NOMO-1 treated with dmso at 0.1 percent for 144 hours (cell line): ENCODE measurements around the gene CFAP61.
A peak's percentile ranks its signal among the peaks of the same experiment; 100 is the strongest.

ENCODE experiments used
- DNase-seq: peaks from one replicate; lab custom pipeline; 2025; ENCODE audit not compliant: unreplicated experiment; lab: John Stamatoyannopoulos, UW

Gene CFAP61

GRCh38 chr20:20391766-20392165 is 339.4 kb downstream of the CFAP61 start:
- DNase-seq, result no peak

GRCh38 chr20:20393207-20394120 is 341.1 kb downstream of the CFAP61 start:
- DNase-seq, result peak; percentile 42

- no peak for DNase-seq
Observed at GRCh38 chr20:20395087-20395486, 342.8 kb downstream of the CFAP61 start.

GRCh38 chr20:20395903-20396568 is 343.7 kb downstream of the CFAP61 start:
- no peak for DNase-seq

- no peak for DNase-seq
Observed at GRCh38 chr20:20396794-20397193, 344.5 kb downstream of the CFAP61 start.

GRCh38 chr20:20398123-20398522 is 345.8 kb downstream of the CFAP61 start:
- no peak for DNase-seq

- no peak for DNase-seq
Observed at GRCh38 chr20:20399531-20400500, 347.5 kb downstream of the CFAP61 start.

GRCh38 chr20:20401991-20402390 is 349.7 kb downstream of the CFAP61 start:
- DNase-seq, result no peak

- no peak for DNase-seq
Observed at GRCh38 chr20:20404633-20405032, 352.3 kb downstream of the CFAP61 start.

- no peak for DNase-seq
Observed at GRCh38 chr20:20405623-20406022, 353.3 kb downstream of the CFAP61 start.

GRCh38 chr20:20406306-20406705 is 354.0 kb downstream of the CFAP61 start:
- no peak for DNase-seq

- no peak for DNase-seq
Observed at GRCh38 chr20:20407891-20408805, 355.8 kb downstream of the CFAP61 start.

GRCh38 chr20:20409331-20409730 is 357.0 kb downstream of the CFAP61 start:
- no peak for DNase-seq
